ENCODE measurements around the gene EIF3D.

GRCh38 chr22:36486619-36487384 is 42.2 kb downstream of the EIF3D start:
- no peak for TF ChIP-seq CEBPB (IDR thresholded peaks at IDR 0.05; ENCODE audit: low read depth, low read length)
- TF ChIP-seq CTCF (conservative IDR thresholded peaks at IDR 0.05; ENCODE audit: low read depth, low read length), result peak; percentile 83
- 0 out of 2 replicates have a peak, but pooled peaks have one; percentile 29 for TF ChIP-seq POLR2A (IDR thresholded peaks at IDR 0.05; ENCODE audit: low read depth, low read length)
- peak; percentile 92 for TF ChIP-seq RAD21 (IDR thresholded peaks at IDR 0.05; ENCODE audit: low read length)
- no peak for TF ChIP-seq RCOR1 (IDR thresholded peaks at IDR 0.05; ENCODE audit: insufficient replicate concordance, low read length)
- no peak for TF ChIP-seq RFX5 (IDR thresholded peaks at IDR 0.05; ENCODE audit: low read depth, low read length)
- TF ChIP-seq, protein P1, sequence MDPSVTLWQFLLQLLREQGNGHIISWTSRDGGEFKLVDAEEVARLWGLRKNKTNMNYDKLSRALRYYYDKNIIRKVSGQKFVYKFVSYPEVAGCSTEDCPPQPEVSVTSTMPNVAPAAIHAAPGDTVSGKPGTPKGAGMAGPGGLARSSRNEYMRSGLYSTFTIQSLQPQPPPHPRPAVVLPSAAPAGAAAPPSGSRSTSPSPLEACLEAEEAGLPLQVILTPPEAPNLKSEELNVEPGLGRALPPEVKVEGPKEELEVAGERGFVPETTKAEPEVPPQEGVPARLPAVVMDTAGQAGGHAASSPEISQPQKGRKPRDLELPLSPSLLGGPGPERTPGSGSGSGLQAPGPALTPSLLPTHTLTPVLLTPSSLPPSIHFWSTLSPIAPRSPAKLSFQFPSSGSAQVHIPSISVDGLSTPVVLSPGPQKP (IDR thresholded peaks at IDR 0.05; ENCODE audit: borderline replicate concordance, low read depth, low read length), result no peak
- no peak for TF ChIP-seq MAFK (IDR thresholded peaks at IDR 0.05; ENCODE audit: low read depth, low read length)
- TF ChIP-seq FOS (IDR thresholded peaks at IDR 0.05; ENCODE audit: low read depth, low read length), result no peak
- no peak for TF ChIP-seq MAZ (IDR thresholded peaks at IDR 0.05; ENCODE audit: borderline replicate concordance, low read depth, low read length)
- TF ChIP-seq SMC3 (IDR thresholded peaks at IDR 0.05; ENCODE audit: low read depth, low read length), result peak; percentile 75
- no peak for TF ChIP-seq USF2 (IDR thresholded peaks at IDR 0.05; ENCODE audit: low read depth, low read length)

All from IMR-90 (cell line).